Measurements from ENCODE around the gene ZFYVE21. TPM values are rescaled to one million over a fixed set of nuclear protein-coding genes. Genes with fewer than 3 reads are reported as not detected.

ZFYVE21 gene
- total RNA-seq, 4 donors from 2014 or later: 151 to 308 (median 224) TPM

DNA sequence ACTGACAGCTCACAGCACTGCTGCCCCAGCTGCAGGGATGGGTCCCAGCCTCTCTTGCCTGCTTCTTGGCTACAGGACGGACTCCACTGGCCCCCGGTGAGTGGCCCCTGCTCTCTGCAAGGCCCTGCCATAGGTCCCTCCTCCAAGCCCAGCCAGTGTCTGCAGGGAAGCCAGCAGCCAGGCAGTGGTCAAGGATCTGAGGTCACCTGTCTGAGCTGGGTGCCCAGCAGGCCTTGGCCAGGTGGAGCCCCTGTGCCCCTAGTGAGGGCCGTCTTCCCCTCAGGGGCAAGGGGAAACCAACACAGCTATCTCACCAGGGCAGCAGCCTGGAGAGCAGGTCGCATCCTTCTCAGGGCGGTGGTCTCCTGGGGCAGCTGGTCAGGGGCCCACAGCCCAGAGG lies 13.5 kb upstream of the ZFYVE21 start:
- H3K27ac ChIP-seq: no peak overlapping the region
- H3K9me3 ChIP-seq: no peaks in the 10 kb centered on the region
- TF ChIP-seq EP300 (IDR thresholded peaks at IDR 0.05): no peak
- TF ChIP-seq POLR2A (IDR thresholded peaks at IDR 0.05): no peak
- 77 to 92% methylated on average over 2 to 5 of the region's 5 CpGs for WGBS, 2 donors
- H3K4me1 ChIP-seq: peaks cover 0 to 67% (median 14%) of the 10 kb centered on the region in 4 donors
- peaks cover 0 to 100% (median 0%) of the 10 kb centered on the region in 3 donors for H3K36me3 ChIP-seq
- no peak overlapping the region for H3K4me3 ChIP-seq
- DNase-seq (ENCODE audit: low spot score in 2 of 2): no peak
- no peaks in the 10 kb centered on the region for H3K27me3 ChIP-seq

DNA sequence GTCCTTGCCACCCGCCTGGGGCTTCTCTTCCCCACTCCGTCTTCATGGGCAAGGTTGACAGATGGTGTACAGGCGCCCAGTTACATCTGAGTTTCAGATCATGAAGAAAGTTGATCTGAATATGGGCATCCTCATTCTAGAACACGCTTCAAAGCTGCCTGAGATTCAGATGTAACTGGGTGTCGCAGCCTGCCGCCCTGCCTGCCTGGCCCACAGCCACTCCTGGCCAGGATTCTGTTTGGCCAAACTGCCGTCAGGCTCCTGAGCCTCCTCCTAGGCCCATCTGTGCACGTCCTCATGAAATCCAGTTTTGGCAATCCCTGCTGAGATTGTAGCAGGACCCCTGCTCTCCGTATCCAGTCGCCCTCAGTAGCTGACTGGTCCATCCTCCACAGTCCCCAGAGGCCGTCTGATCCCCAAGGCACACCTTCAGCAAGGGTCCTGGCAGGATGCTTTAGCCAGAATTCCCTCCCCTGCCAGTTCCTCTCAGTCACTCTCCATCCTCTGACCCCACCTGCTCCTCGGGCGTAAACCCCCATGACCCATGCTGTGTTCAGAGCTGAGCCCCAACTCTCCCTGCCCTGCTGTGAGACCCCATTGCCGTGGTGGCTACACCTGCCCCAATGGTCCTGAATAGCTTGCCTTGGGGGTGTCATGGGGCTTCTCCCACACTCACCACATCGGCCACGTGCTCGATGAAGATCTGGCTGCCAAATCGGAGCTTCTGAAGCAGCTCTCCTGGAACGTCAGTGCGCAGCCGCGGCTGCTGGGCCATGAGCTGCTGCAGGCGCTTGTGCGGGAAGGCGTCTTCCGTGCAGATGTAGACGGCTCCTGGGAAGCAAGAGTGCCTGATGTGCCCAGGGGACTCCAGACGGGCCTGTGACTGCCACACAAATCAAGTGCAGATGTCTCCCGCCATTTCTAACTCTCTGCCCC lies 12.8 kb upstream of the ZFYVE21 start:
- no peak for DNase-seq (ENCODE audit: low spot score in 2 of 2)
- H3K4me1 ChIP-seq: peaks cover 0 to 60% (median 7%) of the 10 kb centered on the region in 4 donors
- no peak overlapping the region for H3K4me3 ChIP-seq
- H3K9me3 ChIP-seq: no peaks in the 10 kb centered on the region
- WGBS, 2 donors: 84 to 85% methylated on average over 25 to 27 of the region's 29 CpGs
- H3K36me3 ChIP-seq: peaks cover 0 to 100% (median 2%) of the 10 kb centered on the region in 3 donors
- peak overlapping the region in 1 of 4 donors; percentile 72 for H3K27ac ChIP-seq
- no peaks in the 10 kb centered on the region for H3K27me3 ChIP-seq
- TF ChIP-seq POLR2A (IDR thresholded peaks at IDR 0.05) (no peak), EP300 (IDR thresholded peaks at IDR 0.05) (no peak)
- TF ChIP-seq, protein P1, sequence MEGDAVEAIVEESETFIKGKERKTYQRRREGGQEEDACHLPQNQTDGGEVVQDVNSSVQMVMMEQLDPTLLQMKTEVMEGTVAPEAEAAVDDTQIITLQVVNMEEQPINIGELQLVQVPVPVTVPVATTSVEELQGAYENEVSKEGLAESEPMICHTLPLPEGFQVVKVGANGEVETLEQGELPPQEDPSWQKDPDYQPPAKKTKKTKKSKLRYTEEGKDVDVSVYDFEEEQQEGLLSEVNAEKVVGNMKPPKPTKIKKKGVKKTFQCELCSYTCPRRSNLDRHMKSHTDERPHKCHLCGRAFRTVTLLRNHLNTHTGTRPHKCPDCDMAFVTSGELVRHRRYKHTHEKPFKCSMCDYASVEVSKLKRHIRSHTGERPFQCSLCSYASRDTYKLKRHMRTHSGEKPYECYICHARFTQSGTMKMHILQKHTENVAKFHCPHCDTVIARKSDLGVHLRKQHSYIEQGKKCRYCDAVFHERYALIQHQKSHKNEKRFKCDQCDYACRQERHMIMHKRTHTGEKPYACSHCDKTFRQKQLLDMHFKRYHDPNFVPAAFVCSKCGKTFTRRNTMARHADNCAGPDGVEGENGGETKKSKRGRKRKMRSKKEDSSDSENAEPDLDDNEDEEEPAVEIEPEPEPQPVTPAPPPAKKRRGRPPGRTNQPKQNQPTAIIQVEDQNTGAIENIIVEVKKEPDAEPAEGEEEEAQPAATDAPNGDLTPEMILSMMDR (IDR thresholded peaks at IDR 0.05): no peak

DNA sequence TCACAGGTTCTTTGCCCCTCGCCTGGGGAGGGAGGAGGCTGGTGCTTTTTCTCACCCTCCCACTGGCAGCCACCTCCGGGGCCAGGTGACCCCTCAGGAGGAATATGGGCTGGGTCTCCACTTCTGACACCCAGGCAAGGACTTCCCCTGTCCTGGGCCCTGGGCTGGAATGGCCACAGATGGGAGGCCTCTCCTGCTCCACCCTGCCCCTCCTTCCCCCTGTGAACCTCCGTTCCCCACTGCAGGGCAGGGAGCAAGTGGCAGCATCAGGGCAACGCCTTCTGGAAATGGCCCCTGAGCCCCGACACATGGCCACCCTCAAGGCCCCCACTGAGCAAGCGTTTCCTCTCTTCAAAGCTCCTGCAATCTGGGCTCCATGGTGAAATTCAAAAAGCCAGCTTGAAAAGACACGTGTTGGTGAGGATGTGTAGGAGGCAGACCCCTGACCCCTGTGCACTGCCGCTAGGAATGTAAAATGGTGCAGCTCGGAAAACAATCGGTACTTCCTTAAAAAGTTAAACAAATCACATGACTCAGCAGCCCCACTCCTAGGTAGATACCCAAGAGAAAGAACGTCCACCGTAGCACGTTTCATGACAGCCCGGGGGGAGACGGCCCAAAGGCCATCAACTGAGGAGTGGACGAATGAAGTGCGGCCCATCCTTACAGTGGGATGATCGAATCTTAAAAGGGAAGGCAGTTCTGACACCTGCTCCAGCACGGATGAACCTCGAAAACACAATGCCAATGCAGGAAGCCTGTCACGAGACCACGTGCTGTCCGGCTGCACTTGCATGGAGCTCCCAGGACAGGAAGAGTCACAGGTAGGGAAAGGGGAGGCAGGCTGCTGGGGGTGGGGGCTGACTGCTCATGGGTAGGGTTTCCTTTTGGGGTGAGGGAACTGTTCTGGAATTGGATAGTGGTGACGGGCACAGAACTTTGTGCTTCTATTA lies 11.9 kb upstream of the ZFYVE21 start:
- TF ChIP-seq POLR2A (IDR thresholded peaks at IDR 0.05) (no peak), EP300 (IDR thresholded peaks at IDR 0.05) (no peak)
- TF ChIP-seq, protein P1 (IDR thresholded peaks at IDR 0.05): no peak
- WGBS, 2 donors: 64 to 65% methylated on average over 21 to 24 of the region's 24 CpGs
- H3K27ac ChIP-seq: peak overlapping the region in 2 of 4 donors; percentile 60 to 72
- H3K36me3 ChIP-seq: peaks cover 0 to 100% (median 4%) of the 10 kb centered on the region in 3 donors
- DNase-seq (ENCODE audit: low spot score in 2 of 2): no peak
- H3K4me3 ChIP-seq: no peak overlapping the region
- peaks cover 0 to 51% (median 2%) of the 10 kb centered on the region in 4 donors for H3K4me1 ChIP-seq
- H3K9me3 ChIP-seq: no peaks in the 10 kb centered on the region
- no peaks in the 10 kb centered on the region for H3K27me3 ChIP-seq

DNA sequence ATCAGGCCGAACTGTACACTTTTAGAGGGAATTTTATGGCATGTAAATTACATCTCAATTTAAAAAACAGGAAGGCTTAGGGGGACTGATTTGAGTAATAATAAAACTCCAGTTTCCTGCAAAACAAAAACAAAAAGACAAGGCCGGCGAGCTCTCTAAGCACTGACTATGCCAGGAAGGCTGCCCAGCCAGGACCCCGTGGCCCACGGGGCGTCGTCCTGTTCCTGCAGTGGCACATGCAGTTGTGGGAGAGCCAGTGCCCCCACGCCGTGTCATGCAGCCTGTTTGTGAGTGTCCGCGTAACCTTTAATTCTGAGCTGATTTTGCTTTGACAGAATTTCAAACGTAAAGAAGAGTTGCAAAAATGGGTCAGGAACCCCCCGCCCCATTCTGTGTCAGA lies 10.9 kb upstream of the ZFYVE21 start:
- Histone ChIP-seq H3K27ac (peak overlapping the region in 2 of 4 donors; percentile 46 to 72), H3K27me3 (no peaks in the 10 kb centered on the region)
- 72 to 80% methylated on average over 13 of the region's 13 CpGs for WGBS, 2 donors

DNA sequence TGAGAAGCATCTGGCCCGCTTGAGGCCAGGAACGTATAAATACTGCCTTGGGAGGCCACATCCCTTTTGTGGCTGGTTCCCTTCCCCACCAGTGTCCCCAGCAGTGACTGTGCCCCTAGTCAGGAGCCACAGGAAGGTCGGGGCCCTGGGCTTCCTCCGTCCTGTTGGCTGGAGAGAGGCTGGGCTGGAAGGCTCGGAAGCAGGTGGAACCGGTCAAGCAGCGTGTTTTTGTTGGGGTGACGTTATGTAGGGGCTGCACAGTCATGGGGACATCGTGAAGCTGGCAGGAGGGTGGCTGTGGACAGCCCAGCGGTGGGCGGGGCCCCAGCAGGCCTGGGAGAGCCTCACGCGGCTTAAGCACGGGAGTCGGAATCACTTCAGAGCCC lies 10.5 kb upstream of the ZFYVE21 start:
- peaks cover 0 to 100% (median 4%) of the 10 kb centered on the region in 3 donors for H3K36me3 ChIP-seq

More for the DNA sequence above, 10.9 kb upstream of the ZFYVE21 start:
- H3K9me3 ChIP-seq: no peaks in the 10 kb centered on the region
- DNase-seq (ENCODE audit: low spot score in 2 of 2): no peak
- peaks cover 0 to 100% (median 4%) of the 10 kb centered on the region in 3 donors for H3K36me3 ChIP-seq
- H3K4me1 ChIP-seq: peaks cover 0 to 41% (median 0%) of the 10 kb centered on the region in 4 donors
- TF ChIP-seq EP300 (IDR thresholded peaks at IDR 0.05) (no peak), POLR2A (IDR thresholded peaks at IDR 0.05) (no peak)
- TF ChIP-seq, protein P1 (IDR thresholded peaks at IDR 0.05): no peak
- H3K4me3 ChIP-seq: no peak overlapping the region

More for the DNA sequence above, 10.5 kb upstream of the ZFYVE21 start:
- Histone ChIP-seq H3K4me3 (no peak overlapping the region), H3K27ac (peak overlapping the region in 2 of 4 donors; percentile 46 to 72), H3K27me3 (no peaks in the 10 kb centered on the region), H3K4me1 (peaks cover 0 to 37% (median 0%) of the 10 kb centered on the region in 4 donors), H3K9me3 (no peaks in the 10 kb centered on the region)
- no peak for DNase-seq (ENCODE audit: low spot score in 2 of 2)
- TF ChIP-seq, protein P1 (IDR thresholded peaks at IDR 0.05): no peak
- TF ChIP-seq POLR2A (IDR thresholded peaks at IDR 0.05) (no peak), EP300 (IDR thresholded peaks at IDR 0.05) (peak in 1 of 2 donors; percentile 5)
- WGBS, 2 donors: 70 to 81% methylated on average over 14 to 15 of the region's 15 CpGs
